AG04450 (cell line): Measurements from ENCODE around the gene PITX1. TPM values are rescaled to one million over a fixed set of nuclear protein-coding genes. Genes with fewer than 3 reads are reported as not detected.

ENCODE experiments used
- CTCF ChIA-PET: fragments of 300-600, 350-600 bp; formaldehyde crosslinking; extraction: SDS; loops from one replicate; lab custom pipeline; 2022; ENCODE audit warnings: antibody characterized with exemption, inconsistent platforms; lab: Charles Lee
- POLR2A ChIA-PET: fragments of 350-600 bp; formaldehyde crosslinking; extraction: SDS; loops from one replicate; lab custom pipeline; 2021; ENCODE audit warnings: antibody characterized with exemption, inconsistent platforms; lab: Yijun Ruan, JAX
- DNase-seq: peaks from one replicate; pipeline ENCODE4 v3.0.0-alpha.2; 2011; ENCODE audit warnings: low read depth, low spot score
- H3K27ac ChIP-seq: one replicate; pipeline ENCODE4 v1.5.1; 2012; ENCODE audit warnings: low read depth, low read length, control low read depth
- H3K27me3 ChIP-seq: one replicate; pipeline ENCODE4 v1.6.0; 2012; ENCODE audit warnings: low read length; ENCODE audit not compliant: control insufficient read depth, insufficient read depth
- H3K4me3 ChIP-seq: 2 replicates; pipeline ENCODE4 v1.5.1; 2011; ENCODE audit warnings: mild to moderate bottlenecking, low read depth, low read length, control low read depth
- H3K9me3 ChIP-seq: 2 replicates; pipeline ENCODE4 v1.5.1; 2012; ENCODE audit warnings: low read length; ENCODE audit not compliant: control insufficient read depth, insufficient read depth
- polyA plus RNA-seq: library from polyadenylated mRNA; depleted of rRNA; stranded (reverse); fragments of >200 nt; gene quantifications from 2 replicates; pipeline ENCODE4 v1.2.3, GENCODE V29; 2011
- TF ChIP-seq, protein P1 (sequence below): IDR thresholded peaks from 2 replicates; pipeline ENCODE4 v1.5.1; 2011; ENCODE audit warnings: low read depth, low read length, control low read depth, inconsistent platforms

PITX1 gene
- polyA plus RNA-seq, 1 experiment, result 72.1 TPM

DNA sequence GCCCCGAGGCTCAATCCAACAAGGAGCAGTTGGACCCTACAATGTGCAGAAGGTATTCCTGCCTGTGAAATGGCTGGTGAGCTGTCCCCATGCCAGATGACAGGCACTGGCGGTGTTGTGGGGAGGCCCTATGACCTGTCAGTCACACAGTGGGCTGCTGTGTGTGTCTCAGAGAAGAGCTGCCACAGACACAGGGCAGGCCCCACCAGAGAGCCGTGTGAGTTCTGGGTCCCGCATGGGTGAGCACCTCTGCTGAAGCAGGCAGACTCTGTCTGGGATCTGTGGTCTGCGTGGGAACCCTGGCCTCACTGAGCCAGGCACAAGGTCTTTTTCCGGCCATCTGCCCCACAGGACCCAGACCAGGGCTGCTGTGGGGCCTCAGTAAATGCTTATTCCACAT, 37.3 kb upstream of the PITX1 start:
- TF ChIP-seq, protein P1, sequence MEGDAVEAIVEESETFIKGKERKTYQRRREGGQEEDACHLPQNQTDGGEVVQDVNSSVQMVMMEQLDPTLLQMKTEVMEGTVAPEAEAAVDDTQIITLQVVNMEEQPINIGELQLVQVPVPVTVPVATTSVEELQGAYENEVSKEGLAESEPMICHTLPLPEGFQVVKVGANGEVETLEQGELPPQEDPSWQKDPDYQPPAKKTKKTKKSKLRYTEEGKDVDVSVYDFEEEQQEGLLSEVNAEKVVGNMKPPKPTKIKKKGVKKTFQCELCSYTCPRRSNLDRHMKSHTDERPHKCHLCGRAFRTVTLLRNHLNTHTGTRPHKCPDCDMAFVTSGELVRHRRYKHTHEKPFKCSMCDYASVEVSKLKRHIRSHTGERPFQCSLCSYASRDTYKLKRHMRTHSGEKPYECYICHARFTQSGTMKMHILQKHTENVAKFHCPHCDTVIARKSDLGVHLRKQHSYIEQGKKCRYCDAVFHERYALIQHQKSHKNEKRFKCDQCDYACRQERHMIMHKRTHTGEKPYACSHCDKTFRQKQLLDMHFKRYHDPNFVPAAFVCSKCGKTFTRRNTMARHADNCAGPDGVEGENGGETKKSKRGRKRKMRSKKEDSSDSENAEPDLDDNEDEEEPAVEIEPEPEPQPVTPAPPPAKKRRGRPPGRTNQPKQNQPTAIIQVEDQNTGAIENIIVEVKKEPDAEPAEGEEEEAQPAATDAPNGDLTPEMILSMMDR, result no peak
- peaks cover 8% of the 10 kb centered on the region for H3K27me3 ChIP-seq
- CTCF ChIA-PET, result no interaction called here
- no peak overlapping the region for H3K27ac ChIP-seq
- H3K4me3 ChIP-seq, result no peak overlapping the region
- H3K9me3 ChIP-seq, result no peaks in the 10 kb centered on the region
- POLR2A ChIA-PET, result no interaction called here
- no peak for DNase-seq

DNA sequence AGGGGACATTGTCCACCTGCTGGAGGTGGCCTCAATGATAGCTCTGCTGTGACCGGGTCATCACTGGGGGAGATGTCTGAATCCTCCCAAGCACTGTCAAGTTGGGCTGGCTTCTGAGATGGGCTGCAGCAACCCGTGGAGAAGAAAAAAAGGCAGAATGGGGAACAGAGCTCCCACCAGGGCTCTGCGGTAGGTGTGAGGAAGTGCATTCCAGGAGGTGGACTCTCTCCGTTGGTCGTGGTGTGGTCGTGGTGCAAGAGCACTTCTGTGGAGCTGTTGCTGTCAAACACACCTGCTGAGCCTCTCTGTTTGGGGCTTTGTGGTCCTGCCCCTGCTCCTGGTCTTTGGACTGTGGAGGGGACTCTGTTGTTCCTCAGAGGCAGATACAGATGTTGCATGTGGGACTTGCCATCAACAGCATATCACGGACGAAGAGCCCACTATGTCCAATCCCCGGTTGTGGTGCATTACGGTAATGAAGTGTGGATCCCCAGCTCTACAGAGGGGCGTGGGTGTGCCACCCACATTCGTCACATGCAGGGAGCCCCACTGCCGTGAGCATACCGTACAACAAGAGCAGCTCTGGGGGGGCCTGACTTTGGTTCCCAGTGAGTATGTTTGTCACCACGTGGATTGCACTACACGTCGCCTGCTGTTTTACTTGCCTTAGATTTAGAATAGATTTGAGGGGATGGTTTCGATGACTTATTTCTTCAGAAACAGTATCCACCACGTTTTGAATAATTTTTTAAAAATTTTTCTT, 36.0 kb upstream of the PITX1 start:
- no peak for DNase-seq
- H3K4me3 ChIP-seq, result no peak overlapping the region
- TF ChIP-seq, protein P1, result no peak
- H3K27me3 ChIP-seq, result peaks cover 11% of the 10 kb centered on the region
- ChIA-PET CTCF (no interaction called here), POLR2A (no interaction called here)
- H3K27ac ChIP-seq, result no peak overlapping the region
- no peaks in the 10 kb centered on the region; the same call in 1 of the 2 replicates for H3K9me3 ChIP-seq

DNA sequence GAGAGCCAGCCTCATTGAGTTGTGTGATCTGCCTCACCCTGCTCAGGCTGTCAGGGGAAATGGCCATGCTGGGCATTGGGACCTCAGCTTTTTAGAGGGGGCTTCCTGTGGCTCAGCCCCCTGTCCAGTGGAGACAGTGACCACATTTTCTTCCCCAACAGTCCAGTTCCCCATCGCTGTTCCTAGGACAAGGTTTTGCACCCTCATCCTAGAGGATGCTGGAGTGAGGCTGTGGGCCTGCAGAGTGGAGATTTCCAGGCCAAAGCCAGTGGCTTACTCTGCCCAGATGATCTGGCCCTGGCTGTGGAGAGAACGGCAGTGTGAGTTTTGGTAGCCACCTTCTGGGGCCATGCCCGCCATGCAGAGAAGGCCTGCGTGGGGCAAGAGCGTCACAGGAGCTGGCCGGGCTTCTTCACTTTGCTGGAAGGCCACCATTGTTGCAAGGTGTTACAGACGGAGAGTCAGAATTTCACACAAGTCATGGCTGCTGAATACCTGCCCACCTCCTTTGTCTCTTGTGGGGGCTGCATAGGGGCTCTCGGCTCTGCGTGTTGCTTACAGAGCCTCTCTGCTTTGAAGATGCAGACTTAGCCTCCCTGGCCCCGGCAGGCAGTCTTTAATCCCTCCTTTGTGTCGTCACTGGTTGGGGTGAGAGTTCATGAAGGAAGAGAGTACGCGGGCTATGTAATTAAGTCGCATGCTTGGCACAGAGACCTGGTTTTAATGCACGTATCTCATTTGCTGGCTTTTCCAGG, 35.2 kb upstream of the PITX1 start:
- ChIA-PET CTCF (no interaction called here), POLR2A (no interaction called here)
- Histone ChIP-seq H3K27ac (no peak overlapping the region), H3K4me3 (no peak overlapping the region), H3K9me3 (no peaks in the 10 kb centered on the region; the same call in 1 of the 2 replicates), H3K27me3 (peaks cover 11% of the 10 kb centered on the region)
- TF ChIP-seq, protein P1, result no peak
- no peak for DNase-seq

DNA sequence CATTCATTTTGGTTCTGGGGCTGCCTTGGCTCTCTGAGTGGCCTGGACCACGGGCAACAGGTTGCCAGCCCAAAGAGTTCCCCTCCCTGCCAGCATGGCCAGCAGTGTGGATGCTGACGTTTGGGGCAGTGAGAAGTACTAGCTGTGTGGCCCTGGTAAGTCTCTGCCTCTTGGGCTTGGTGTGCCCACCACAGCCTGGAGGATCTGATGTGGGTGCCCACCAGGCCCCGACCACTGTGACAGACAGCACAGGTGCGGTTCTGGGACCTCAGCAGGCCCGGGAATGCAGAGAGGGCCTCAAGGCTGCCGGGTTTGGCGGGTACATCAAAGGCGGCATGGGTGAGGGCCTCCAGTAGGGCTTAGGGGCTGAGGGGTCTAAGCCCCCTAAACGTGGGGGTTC, 33.6 kb upstream of the PITX1 start:
- Histone ChIP-seq H3K27me3 (peaks cover 14% of the 10 kb centered on the region), H3K4me3 (no peak overlapping the region), H3K9me3 (no peaks in the 10 kb centered on the region; the same call in 1 of the 2 replicates), H3K27ac (no peak overlapping the region)
- DNase-seq, result no peak
- POLR2A ChIA-PET, result no interaction called here
- CTCF ChIA-PET, result no interaction called here
- TF ChIP-seq, protein P1, result no peak

DNA sequence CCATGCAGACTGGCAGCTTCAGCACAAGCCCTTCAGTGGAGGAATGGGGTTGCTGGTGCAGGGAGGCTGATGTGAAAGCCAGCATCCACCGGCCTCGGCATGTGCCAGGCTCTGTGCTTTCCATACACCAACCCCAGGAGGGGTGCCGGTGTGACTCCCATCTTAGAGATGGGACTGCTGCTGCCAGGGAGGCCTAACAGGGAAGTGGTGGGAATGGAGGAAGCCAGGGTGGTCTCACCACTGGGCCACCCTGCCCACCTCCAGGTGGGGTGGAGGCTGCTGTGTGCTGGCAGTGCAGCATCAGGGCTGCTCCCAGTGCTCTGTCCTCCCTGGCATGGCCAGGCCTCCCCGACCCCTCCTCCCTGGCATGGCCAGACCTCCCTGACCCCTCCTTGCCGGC, 32.8 kb upstream of the PITX1 start:
- ChIA-PET POLR2A (no interaction called here), CTCF (no interaction called here)

More for the DNA sequence above, 32.8 kb upstream of the PITX1 start:
- H3K4me3 ChIP-seq, result no peak overlapping the region
- H3K27ac ChIP-seq, result no peak overlapping the region
- TF ChIP-seq, protein P1, result no peak
- no peak for DNase-seq
- H3K27me3 ChIP-seq, result peaks cover 14% of the 10 kb centered on the region
- no peaks in the 10 kb centered on the region; the same call in 1 of the 2 replicates for H3K9me3 ChIP-seq
